IMR-90 (cell line): ENCODE data around the gene EIF1AD.

Source experiments
- BHLHE40 ChIP-seq: fragments of 150-350 bp; IDR thresholded peaks from 2 replicates; pipeline ENCODE4 v1.6.1; 2016; ENCODE audit warnings: mild to moderate bottlenecking, low read depth, low read length
- CEBPB ChIP-seq: IDR thresholded peaks from 2 replicates; pipeline ENCODE4 v1.6.1; 2012; ENCODE audit warnings: low read depth, low read length, improper control_type of control experiment
- CHD1 ChIP-seq: IDR thresholded peaks from 2 replicates; pipeline ENCODE4 v1.6.1; 2012; ENCODE audit warnings: low read depth, low read length, improper control_type of control experiment
- CTCF ChIP-seq: conservative IDR thresholded peaks from 2 replicates; pipeline ENCODE4 v1.5.1; 2012; ENCODE audit warnings: mild to moderate bottlenecking, low read depth, low read length, improper control_type of control experiment
- ELK1 ChIP-seq: fragments of 150-350 bp; IDR thresholded peaks from 2 replicates; pipeline ENCODE4 v1.6.1; 2016; ENCODE audit warnings: low read depth, mild to moderate bottlenecking, low read length, moderate library complexity, borderline replicate concordance
- FOS ChIP-seq: fragments of 150-350 bp; IDR thresholded peaks from 2 replicates; pipeline ENCODE4 v1.6.1; 2016; ENCODE audit warnings: low read depth, low read length
- MXI1 ChIP-seq: IDR thresholded peaks from 2 replicates; pipeline ENCODE4 v1.6.1; 2012; ENCODE audit warnings: low read depth, mild to moderate bottlenecking, low read length, moderate library complexity, borderline replicate concordance
- NFE2L2 ChIP-seq: fragments of 150-350 bp; IDR thresholded peaks from 2 replicates; pipeline ENCODE4 v1.6.1; 2016; ENCODE audit warnings: low read depth, mild to moderate bottlenecking, low read length
- POLR2A ChIP-seq: IDR thresholded peaks from 2 replicates; pipeline ENCODE4 v1.6.1; 2012; ENCODE audit warnings: mild to moderate bottlenecking, low read depth, low read length
- RAD21 ChIP-seq: IDR thresholded peaks from 2 replicates; pipeline ENCODE4 v1.6.1; 2012; ENCODE audit warnings: low read length, improper control_type of control experiment
- SMC3 ChIP-seq: fragments of 150-350 bp; IDR thresholded peaks from 2 replicates; pipeline ENCODE4 v1.6.1; 2016; ENCODE audit warnings: low read depth, mild to moderate bottlenecking, antibody characterized with exemption, low read length, moderate library complexity

GRCh38 chr11:66001942-66002647 lies at the start of gene EIF1AD, which contains the start of gene BANF1:
- no peak for TF ChIP-seq CEBPB
- TF ChIP-seq RAD21 = no peak; the same call in 1 of the 2 replicates
- TF ChIP-seq CTCF = no peak
- TF ChIP-seq FOS = no peak; the same call in 1 of the 2 replicates
- peak; percentile 79 for TF ChIP-seq POLR2A
- TF ChIP-seq BHLHE40 = peak; percentile 23; the same call in 1 of the 2 replicates
- TF ChIP-seq SMC3 = no peak; the same call in 1 of the 2 replicates
- TF ChIP-seq CHD1 = peak; percentile 31; the same call in 1 of the 2 replicates
- 0 out of 2 replicates have a peak, but pooled peaks have one; percentile 27 for TF ChIP-seq ELK1
- no peak for TF ChIP-seq NFE2L2
- peak; percentile 75; the same call in 1 of the 2 replicates for TF ChIP-seq MXI1
